K562 (cell line): ENCODE measurements around the gene PDIA5. TPM values are rescaled to one million over a fixed set of nuclear protein-coding genes. Genes with fewer than 3 reads are reported as not detected.

ENCODE experiments used
- ATAC-seq: fragments of 200-7000 bp; cut with Tn5 transposase; 3 replicates; pipeline ENCODE4 v1.9.1; 2020; ENCODE audit warnings: moderate library complexity
- BruUV-seq: library from RNA; stranded (reverse); fragments of 400-500 nt; replicated peaks from 2 replicates; lab custom pipeline; 2021; lab: Mats Ljungman, UMichigan
- CTCF ChIA-PET: fragments of 300-600 bp; formaldehyde crosslinking; extraction: SDS; loops from one replicate; lab custom pipeline; 2021; ENCODE audit warnings: low intra/inter-chr PET ratio; lab: Yijun Ruan, JAX
- POLR2A ChIA-PET: fragments of 300-600, 350-650 bp; sonication (Branson Sonifier 250); formaldehyde crosslinking; extraction: SDS; loops from one replicate; lab custom pipeline; 2021; ENCODE audit warnings: antibody characterized with exemption, inconsistent platforms; lab: Yijun Ruan, JAX
- DNase-seq, 4 experiments: peaks; one replicate each; pipeline versions ENCODE4 v3.0.0 to v3.0.0-alpha.2; 2011 to 2018; ENCODE audit warnings: low spot score in 3 of 4, mixed read lengths in 3 of 4; ENCODE audit errors: extremely low read depth in 1 of 4
- FAIRE-seq: peaks from 2 replicates; lab custom pipeline; 2011; peaks lifted over from hg19 to GRCh38; lab: Jason Lieb, UNC
- H2AFZ ChIP-seq: 2 replicates; pipeline ENCODE4 v1.6.0; 2011; ENCODE audit warnings: low read depth, low read length, control low read depth, inconsistent platforms
- H3K27ac ChIP-seq: fragments of 200-600 bp; 3 replicates; pipeline ENCODE4 v1.8.0; 2011; ENCODE audit warnings: low read depth, mild to moderate bottlenecking, control low read depth, inconsistent platforms, low read length, moderate library complexity, mixed read lengths; ENCODE audit errors: extremely low read depth
- H3K27me3 ChIP-seq, 2 experiments: fragments of 300-600 bp in 1 of 2; 2 replicates in 1 of 2; 3 replicates in 1 of 2; pipeline versions ENCODE4 v1.6.0 to v1.8.0; 2011; ENCODE audit warnings: inconsistent platforms in 2 of 2, low read length in 2 of 2, mild to moderate bottlenecking in 1 of 2, mixed read lengths in 1 of 2, moderate library complexity in 1 of 2; ENCODE audit not compliant: control insufficient read depth in 2 of 2, insufficient read depth in 2 of 2
- H3K36me3 ChIP-seq: fragments of 300-600 bp; 3 replicates; pipeline ENCODE4 v1.8.0; 2011; ENCODE audit warnings: mild to moderate bottlenecking, low read length, inconsistent platforms; ENCODE audit not compliant: control insufficient read depth, insufficient read depth
- H3K4me1 ChIP-seq, 2 experiments: fragments of 200-600 bp in 1 of 2; replicated peaks in 1 of 2; 2 replicates in 1 of 2; 3 replicates in 1 of 2; pipeline versions ENCODE4 v1.5.1 to v1.8.0; 2011; ENCODE audit warnings: inconsistent platforms in 2 of 2, low read length in 2 of 2, mild to moderate bottlenecking in 1 of 2, mixed read lengths in 1 of 2, moderate library complexity in 1 of 2; ENCODE audit not compliant: control insufficient read depth in 2 of 2, insufficient read depth in 2 of 2
- H3K4me2 ChIP-seq: 2 replicates; pipeline ENCODE4 v1.6.1; 2011; ENCODE audit warnings: low read length, control low read depth, inconsistent platforms, mixed read lengths; ENCODE audit not compliant: insufficient read depth
- H3K4me3 ChIP-seq: fragments of 200-600 bp; sonication (generic), shearing (Covaris generic); 2 replicates; pipeline ENCODE4 v1.5.1; 2016; ENCODE audit warnings: control low read depth, inconsistent platforms
- H3K79me2 ChIP-seq: fragments of 200-600 bp; 3 replicates; pipeline ENCODE4 v1.8.0; 2011; ENCODE audit warnings: low read length, inconsistent platforms; ENCODE audit not compliant: control insufficient read depth, insufficient read depth
- H3K9ac ChIP-seq, 2 experiments: 2 replicates each; pipeline versions ENCODE4 v1.6.0 to v1.6.1; 2011; ENCODE audit warnings: low read depth in 2 of 2, low read length in 2 of 2, control low read depth in 1 of 2, inconsistent platforms in 1 of 2, mild to moderate bottlenecking in 1 of 2, mixed read lengths in 1 of 2; ENCODE audit not compliant: insufficient read depth in 1 of 2
- H3K9me1 ChIP-seq: one replicate; pipeline ENCODE4 v1.6.0; 2011; ENCODE audit warnings: inconsistent platforms, mild to moderate bottlenecking, low read length, moderate library complexity; ENCODE audit not compliant: control insufficient read depth, insufficient read depth
- H3K9me3 ChIP-seq: replicated peaks from 2 replicates; pipeline ENCODE4 v1.5.1; 2011; ENCODE audit warnings: low read depth, low read length, inconsistent platforms; ENCODE audit not compliant: control insufficient read depth, insufficient read depth
- H4K20me1 ChIP-seq: replicated peaks from 2 replicates; pipeline ENCODE4 v1.6.1; 2011; ENCODE audit warnings: low read length, inconsistent platforms, mixed read lengths; ENCODE audit not compliant: control insufficient read depth, insufficient read depth
- RBM25 ChIP-seq: fragments of 200-400 bp; formaldehyde crosslinking; IDR thresholded peaks from 2 replicates; pipeline ENCODE4 v1.6.1; 2018; ENCODE audit warnings: low read length, low read depth, moderate library complexity; ENCODE audit not compliant: severe bottlenecking
- ZNF146 ChIP-seq: IDR thresholded peaks from one replicate; pipeline ENCODE4 v1.6.1; 2018; ENCODE audit warnings: missing compliant biosample characterization; ENCODE audit not compliant: unreplicated experiment
- WGBS: fragments of 100-300 bp; shearing (Covaris generic); methylation state at CpG from one replicate; pipeline ENCODE4 v1.1.6; 2016; ENCODE audit warnings: low coverage, mixed read lengths; ENCODE audit not compliant: insufficient coverage; ENCODE audit errors: missing lambda C conversion rate; 5-methylcytosine and 5-hydroxymethylcytosine counted together
- in situ Hi-C: fragments of 300-500 bp; cut with MboI; formaldehyde crosslinking; loops from 4 replicates; pipeline ENCODE4 v1.15.0; 2018; ENCODE audit warnings: inconsistent platforms, mixed read lengths
- intact Hi-C: fragments of 100-400 bp; cut with micrococcal nuclease; formaldehyde crosslinking; loops from 2 replicates; pipeline ENCODE4 v1.14.2; 2022
- polyA plus RNA-seq, 8 experiments: library from polyadenylated mRNA; depleted of rRNA in 4 of 8; stranded (reverse) in 5 of 8; unstranded in 3 of 8; fragments of >200 nt; fragmentation: Nextera tagmentation in 2 of 8; fragmentation: Illumina TruSeq in 1 of 8; extraction: Ambion mirVana in 2 of 8; extraction: Trizol in 1 of 8; gene quantifications; 2 replicates each; pipeline versions ENCODE4 v1.2.1 to v1.2.3, GENCODE V29; 2011 to 2014; ENCODE audit warnings: inconsistent platforms in 1 of 8, missing spikeins in 1 of 8
- total RNA-seq, 7 experiments: library from RNA; depleted of rRNA in 6 of 7; stranded (reverse); fragments of >200 nt in 6 of 7; fragmentation: Illumina TruSeq in 2 of 7; extraction: Trizol in 2 of 7; gene quantifications; 2 replicates each; pipeline versions ENCODE4 v1.2.1 to v1.2.3, GENCODE V29; 2011 to 2021; ENCODE audit warnings: low replicate concordance in 1 of 7
- TF ChIP-seq, protein P1 (sequence below): IDR thresholded peaks from 3 replicates; pipeline ENCODE4 v1.6.1; 2011; ENCODE audit warnings: borderline replicate concordance, mild to moderate bottlenecking, moderate library complexity; ENCODE audit not compliant: insufficient read length; ENCODE audit errors: extremely low read depth

PDIA5 gene
- total and polyA plus RNA-seq, 9 of the 15 experiments (the other 6 are each of a cell fraction or from before 2014, with no cell fraction given): 3.4 to 31.8 (median 19.6) TPM

DNA sequence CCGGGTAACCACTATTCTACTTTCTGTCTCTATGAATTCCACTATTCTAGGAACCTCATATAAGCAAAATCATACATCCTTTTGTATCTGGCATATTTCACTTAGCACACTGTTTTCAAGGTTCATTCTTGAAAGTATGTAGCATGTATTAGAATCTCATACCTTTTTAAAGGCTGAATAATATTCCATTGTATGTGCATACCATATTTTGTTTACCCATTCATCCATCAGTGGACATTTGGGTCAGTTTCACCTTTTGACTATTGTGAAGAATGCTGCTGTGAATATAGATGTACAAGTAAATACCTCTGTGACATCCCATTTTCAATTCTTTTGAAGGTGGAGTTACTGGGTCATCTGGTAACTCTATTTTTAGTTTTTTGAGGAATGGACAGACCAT is 98.3 kb downstream of the PDIA5 start:
- no peak for DNase-seq
- in situ Hi-C loops: no loop called here
- POLR2A ChIA-PET: no interaction called here
- Histone ChIP-seq H3K4me2 (no peak overlapping the region), H2AFZ (no peak overlapping the region), H3K79me2 (no peaks in the 10 kb centered on the region), H3K27me3 (no peaks in the 10 kb centered on the region), H3K9ac (no peak overlapping the region), H3K36me3 (peaks cover 49% of the 10 kb centered on the region; the same call in 2 of the 3 replicates), H3K4me1 (no peaks in the 10 kb centered on the region), H3K9me3 (no peaks in the 10 kb centered on the region), H4K20me1 (no peaks in the 10 kb centered on the region), H3K4me3 (no peak overlapping the region), H3K9me1 (no peaks in the 10 kb centered on the region), H3K27ac (no peak overlapping the region)
- intact Hi-C loops: no loop called here
- FAIRE-seq: no peak
- CTCF ChIA-PET: no interaction called here
- no TSS peak for BruUV-seq
- 88% methylated on average over 1 of the region's 1 CpG for WGBS
- TF ChIP-seq, protein P1, sequence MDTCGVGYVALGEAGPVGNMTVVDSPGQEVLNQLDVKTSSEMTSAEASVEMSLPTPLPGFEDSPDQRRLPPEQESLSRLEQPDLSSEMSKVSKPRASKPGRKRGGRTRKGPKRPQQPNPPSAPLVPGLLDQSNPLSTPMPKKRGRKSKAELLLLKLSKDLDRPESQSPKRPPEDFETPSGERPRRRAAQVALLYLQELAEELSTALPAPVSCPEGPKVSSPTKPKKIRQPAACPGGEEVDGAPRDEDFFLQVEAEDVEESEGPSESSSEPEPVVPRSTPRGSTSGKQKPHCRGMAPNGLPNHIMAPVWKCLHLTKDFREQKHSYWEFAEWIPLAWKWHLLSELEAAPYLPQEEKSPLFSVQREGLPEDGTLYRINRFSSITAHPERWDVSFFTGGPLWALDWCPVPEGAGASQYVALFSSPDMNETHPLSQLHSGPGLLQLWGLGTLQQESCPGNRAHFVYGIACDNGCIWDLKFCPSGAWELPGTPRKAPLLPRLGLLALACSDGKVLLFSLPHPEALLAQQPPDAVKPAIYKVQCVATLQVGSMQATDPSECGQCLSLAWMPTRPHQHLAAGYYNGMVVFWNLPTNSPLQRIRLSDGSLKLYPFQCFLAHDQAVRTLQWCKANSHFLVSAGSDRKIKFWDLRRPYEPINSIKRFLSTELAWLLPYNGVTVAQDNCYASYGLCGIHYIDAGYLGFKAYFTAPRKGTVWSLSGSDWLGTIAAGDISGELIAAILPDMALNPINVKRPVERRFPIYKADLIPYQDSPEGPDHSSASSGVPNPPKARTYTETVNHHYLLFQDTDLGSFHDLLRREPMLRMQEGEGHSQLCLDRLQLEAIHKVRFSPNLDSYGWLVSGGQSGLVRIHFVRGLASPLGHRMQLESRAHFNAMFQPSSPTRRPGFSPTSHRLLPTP: no peak
- peak; percentile 51 for TF ChIP-seq RBM25
- TF ChIP-seq ZNF146: peak; percentile 32
- no peak for ATAC-seq
